ENCODE results near the gene EXT2.

DNA sequence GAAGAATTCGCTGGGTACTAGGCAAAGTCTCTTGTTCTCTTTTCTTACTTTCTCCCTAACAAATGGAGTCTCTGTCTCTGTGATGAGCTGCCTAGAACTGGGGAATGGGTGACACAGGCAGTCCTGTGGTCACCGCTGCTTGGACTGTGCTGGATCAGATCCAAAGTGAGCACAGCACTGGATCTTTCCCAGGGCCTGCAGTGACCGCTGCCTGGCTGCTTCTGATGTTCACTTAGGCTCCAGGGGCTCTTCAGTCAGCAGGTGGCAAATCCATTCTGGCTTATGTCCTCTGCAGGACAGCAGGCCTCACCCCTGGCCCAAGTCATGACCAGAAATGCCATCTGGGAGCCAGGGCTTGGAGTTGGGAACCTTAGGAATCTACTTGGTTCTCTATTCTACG lies 61.5 kb downstream of the EXT2 start:
- TF ChIP-seq POLR2A (IDR thresholded peaks at IDR 0.05; ENCODE audit: low read depth) (no peak), POLR2AphosphoS5 (IDR thresholded peaks at IDR 0.05) (no peak), EP300 (IDR thresholded peaks at IDR 0.05) (no peak)
- TF ChIP-seq, protein P1, sequence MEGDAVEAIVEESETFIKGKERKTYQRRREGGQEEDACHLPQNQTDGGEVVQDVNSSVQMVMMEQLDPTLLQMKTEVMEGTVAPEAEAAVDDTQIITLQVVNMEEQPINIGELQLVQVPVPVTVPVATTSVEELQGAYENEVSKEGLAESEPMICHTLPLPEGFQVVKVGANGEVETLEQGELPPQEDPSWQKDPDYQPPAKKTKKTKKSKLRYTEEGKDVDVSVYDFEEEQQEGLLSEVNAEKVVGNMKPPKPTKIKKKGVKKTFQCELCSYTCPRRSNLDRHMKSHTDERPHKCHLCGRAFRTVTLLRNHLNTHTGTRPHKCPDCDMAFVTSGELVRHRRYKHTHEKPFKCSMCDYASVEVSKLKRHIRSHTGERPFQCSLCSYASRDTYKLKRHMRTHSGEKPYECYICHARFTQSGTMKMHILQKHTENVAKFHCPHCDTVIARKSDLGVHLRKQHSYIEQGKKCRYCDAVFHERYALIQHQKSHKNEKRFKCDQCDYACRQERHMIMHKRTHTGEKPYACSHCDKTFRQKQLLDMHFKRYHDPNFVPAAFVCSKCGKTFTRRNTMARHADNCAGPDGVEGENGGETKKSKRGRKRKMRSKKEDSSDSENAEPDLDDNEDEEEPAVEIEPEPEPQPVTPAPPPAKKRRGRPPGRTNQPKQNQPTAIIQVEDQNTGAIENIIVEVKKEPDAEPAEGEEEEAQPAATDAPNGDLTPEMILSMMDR (IDR thresholded peaks at IDR 0.05): no peak
